GM23338 (cell line): ENCODE data around the gene KLHDC7A.

Experiments
- CREB1 ChIP-seq: fragments of 250-450 bp; sonication (Bioruptor Pico); IDR thresholded peaks from 2 replicates; pipeline ENCODE4 v1.5.0; 2020; ENCODE audit warnings: low read depth, mild to moderate bottlenecking, moderate library complexity
- CTCF ChIP-seq, 2 experiments: fragments of 200-600 bp in 1 of 2; sonication (generic) in 1 of 2; conservative IDR thresholded peaks; 2 replicates each; pipeline versions ENCODE4 v1.5.1 to v1.6.1; 2016 to 2017; ENCODE audit warnings: antibody characterized with exemption in 2 of 2, low read depth in 2 of 2, mild to moderate bottlenecking in 2 of 2, moderate library complexity in 1 of 2
- EZH2phosphoT487 ChIP-seq: fragments of 200-600 bp; sonication (generic); IDR thresholded peaks from one replicate; pipeline ENCODE4 v1.8.1; 2018; ENCODE audit warnings: antibody characterized with exemption; ENCODE audit not compliant: unreplicated experiment
- POLR2AphosphoS5 ChIP-seq: IDR thresholded peaks from 2 replicates; pipeline ENCODE4 v1.6.1; 2016; ENCODE audit warnings: antibody characterized with exemption, low read depth
- TF ChIP-seq, protein P1 (sequence below): fragments of 250-450 bp; sonication (Bioruptor Pico); IDR thresholded peaks from 2 replicates; pipeline ENCODE4 v1.5.0; 2020; ENCODE audit warnings: mild to moderate bottlenecking, moderate library complexity

GRCh38 chr1:18479454-18479853, 1.3 kb upstream of the KLHDC7A start:
- TF ChIP-seq CTCF (conservative IDR thresholded peaks at IDR 0.05; ENCODE audit: low read depth in 2 of 2) (no peak), POLR2AphosphoS5 (no peak), EZH2phosphoT487 (no peak), CREB1 (CRISPR knock-in tag) (no peak)
- TF ChIP-seq, protein P1, sequence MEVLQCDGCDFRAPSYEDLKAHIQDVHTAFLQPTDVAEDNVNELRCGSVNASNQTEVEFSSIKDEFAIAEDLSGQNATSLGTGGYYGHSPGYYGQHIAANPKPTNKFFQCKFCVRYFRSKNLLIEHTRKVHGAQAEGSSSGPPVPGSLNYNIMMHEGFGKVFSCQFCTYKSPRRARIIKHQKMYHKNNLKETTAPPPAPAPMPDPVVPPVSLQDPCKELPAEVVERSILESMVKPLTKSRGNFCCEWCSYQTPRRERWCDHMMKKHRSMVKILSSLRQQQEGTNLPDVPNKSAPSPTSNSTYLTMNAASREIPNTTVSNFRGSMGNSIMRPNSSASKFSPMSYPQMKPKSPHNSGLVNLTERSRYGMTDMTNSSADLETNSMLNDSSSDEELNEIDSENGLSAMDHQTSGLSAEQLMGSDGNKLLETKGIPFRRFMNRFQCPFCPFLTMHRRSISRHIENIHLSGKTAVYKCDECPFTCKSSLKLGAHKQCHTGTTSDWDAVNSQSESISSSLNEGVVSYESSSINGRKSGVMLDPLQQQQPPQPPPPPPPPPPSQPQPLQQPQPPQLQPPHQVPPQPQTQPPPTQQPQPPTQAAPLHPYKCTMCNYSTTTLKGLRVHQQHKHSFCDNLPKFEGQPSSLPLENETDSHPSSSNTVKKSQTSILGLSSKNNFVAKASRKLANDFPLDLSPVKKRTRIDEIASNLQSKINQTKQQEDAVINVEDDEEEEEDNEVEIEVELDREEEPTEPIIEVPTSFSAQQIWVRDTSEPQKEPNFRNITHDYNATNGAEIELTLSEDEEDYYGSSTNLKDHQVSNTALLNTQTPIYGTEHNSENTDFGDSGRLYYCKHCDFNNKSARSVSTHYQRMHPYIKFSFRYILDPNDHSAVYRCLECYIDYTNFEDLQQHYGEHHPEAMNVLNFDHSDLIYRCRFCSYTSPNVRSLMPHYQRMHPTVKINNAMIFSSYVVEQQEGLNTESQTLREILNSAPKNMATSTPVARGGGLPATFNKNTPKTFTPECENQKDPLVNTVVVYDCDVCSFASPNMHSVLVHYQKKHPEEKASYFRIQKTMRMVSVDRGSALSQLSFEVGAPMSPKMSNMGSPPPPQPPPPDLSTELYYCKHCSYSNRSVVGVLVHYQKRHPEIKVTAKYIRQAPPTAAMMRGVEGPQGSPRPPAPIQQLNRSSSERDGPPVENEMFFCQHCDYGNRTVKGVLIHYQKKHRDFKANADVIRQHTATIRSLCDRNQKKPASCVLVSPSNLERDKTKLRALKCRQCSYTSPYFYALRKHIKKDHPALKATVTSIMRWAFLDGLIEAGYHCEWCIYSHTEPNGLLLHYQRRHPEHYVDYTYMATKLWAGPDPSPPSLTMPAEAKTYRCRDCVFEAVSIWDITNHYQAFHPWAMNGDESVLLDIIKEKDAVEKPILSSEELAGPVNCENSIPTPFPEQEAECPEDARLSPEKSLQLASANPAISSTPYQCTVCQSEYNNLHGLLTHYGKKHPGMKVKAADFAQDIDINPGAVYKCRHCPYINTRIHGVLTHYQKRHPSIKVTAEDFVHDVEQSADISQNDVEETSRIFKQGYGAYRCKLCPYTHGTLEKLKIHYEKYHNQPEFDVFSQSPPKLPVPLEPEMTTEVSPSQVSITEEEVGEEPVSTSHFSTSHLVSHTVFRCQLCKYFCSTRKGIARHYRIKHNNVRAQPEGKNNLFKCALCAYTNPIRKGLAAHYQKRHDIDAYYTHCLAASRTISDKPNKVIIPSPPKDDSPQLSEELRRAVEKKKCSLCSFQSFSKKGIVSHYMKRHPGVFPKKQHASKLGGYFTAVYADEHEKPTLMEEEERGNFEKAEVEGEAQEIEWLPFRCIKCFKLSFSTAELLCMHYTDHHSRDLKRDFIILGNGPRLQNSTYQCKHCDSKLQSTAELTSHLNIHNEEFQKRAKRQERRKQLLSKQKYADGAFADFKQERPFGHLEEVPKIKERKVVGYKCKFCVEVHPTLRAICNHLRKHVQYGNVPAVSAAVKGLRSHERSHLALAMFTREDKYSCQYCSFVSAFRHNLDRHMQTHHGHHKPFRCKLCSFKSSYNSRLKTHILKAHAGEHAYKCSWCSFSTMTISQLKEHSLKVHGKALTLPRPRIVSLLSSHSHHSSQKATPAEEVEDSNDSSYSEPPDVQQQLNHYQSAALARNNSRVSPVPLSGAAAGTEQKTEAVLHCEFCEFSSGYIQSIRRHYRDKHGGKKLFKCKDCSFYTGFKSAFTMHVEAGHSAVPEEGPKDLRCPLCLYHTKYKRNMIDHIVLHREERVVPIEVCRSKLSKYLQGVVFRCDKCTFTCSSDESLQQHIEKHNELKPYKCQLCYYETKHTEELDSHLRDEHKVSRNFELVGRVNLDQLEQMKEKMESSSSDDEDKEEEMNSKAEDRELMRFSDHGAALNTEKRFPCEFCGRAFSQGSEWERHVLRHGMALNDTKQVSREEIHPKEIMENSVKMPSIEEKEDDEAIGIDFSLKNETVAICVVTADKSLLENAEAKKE (CRISPR knock-in tag), result no peak
